Skeletal muscle satellite cell (primary cell): ENCODE measurements around the gene TNRC6B.
"Not testable (repeated sequence)": the region's sequence is repeated elsewhere in the genome, so short reads cannot be mapped to it uniquely, and the experiment has no call there.

Source experiments
- H3K27me3 ChIP-seq: 2 replicates; pipeline ENCODE4 v1.7.0; 2013; ENCODE audit warnings: low read length; ENCODE audit not compliant: control insufficient read depth, insufficient read depth
- H3K36me3 ChIP-seq: 2 replicates; pipeline ENCODE4 v1.7.0; 2013; ENCODE audit warnings: mild to moderate bottlenecking, control low read depth, low read length; ENCODE audit not compliant: insufficient read depth
- H3K4me1 ChIP-seq: 2 replicates; pipeline ENCODE4 v1.7.0; 2013; ENCODE audit warnings: low read length; ENCODE audit not compliant: control insufficient read depth, insufficient read depth
- H3K4me2 ChIP-seq: 2 replicates; pipeline ENCODE4 v1.7.0; 2013; ENCODE audit warnings: mild to moderate bottlenecking, low read length
- H3K4me3 ChIP-seq: 2 replicates; pipeline ENCODE4 v1.7.0; 2013; ENCODE audit warnings: low read length
- H3K9ac ChIP-seq: 2 replicates; pipeline ENCODE4 v1.7.0; 2013; ENCODE audit warnings: mild to moderate bottlenecking, low read depth, low read length, moderate library complexity
- H3K9me3 ChIP-seq: replicated peaks from 2 replicates; pipeline ENCODE4 v1.7.0; 2013; ENCODE audit warnings: mild to moderate bottlenecking, control low read depth, low read length

TNRC6B gene

DNA sequence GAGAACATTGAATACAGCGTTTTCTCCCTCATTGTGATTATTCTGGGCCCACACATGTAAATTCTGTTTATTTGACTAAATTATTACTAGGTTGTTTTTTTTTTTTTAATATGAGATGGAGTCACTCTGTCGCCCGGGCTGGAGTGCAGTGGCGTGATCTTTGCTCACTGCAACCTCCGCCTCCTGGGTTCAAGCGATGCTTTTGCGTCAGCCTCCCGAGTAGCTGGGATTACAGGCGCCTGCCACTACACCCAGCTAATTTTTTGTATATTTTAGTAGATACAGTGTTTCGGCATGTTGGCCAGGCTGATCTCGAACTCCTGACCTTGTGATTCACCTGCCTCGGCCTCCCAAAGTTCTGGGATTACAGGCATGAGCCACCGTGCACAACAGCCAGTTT is 5.9 kb downstream of the TNRC6B start:
- not testable (repeated sequence) for H3K4me3 ChIP-seq, H3K36me3 ChIP-seq, H3K9me3 ChIP-seq, H3K27me3 ChIP-seq
- peak overlapping the region; percentile 17 for H3K9ac ChIP-seq
- peak overlapping the region; percentile 56 for H3K4me2 ChIP-seq
- H3K4me1 ChIP-seq = peaks cover 36% of the 10 kb centered on the region

DNA sequence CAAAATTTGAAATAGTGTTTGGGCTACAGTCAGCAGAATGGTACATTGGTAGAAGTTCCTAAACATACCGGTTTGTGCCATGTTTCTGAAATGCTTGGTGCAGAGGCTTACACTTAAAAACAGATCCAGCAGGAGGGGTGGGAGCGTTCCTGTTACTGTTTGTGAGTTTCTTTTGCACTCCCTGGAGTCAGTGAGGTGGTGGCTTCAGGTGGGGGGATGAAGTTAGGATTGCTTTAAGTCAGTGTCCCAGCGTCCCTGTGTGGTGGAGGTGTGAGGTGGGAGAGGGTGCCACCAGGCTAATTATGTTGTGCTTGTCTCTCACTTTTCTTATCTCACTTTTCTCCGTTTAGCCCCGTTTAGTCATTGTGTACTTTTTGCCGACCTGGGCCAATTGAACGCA is 9.7 kb downstream of the TNRC6B start:
- H3K9ac ChIP-seq = no peak overlapping the region
- H3K4me3 ChIP-seq = no peak overlapping the region
- H3K36me3 ChIP-seq = no peaks in the 10 kb centered on the region
- H3K4me2 ChIP-seq = no peak overlapping the region
- peaks cover 29% of the 10 kb centered on the region for H3K4me1 ChIP-seq
- H3K27me3 ChIP-seq = no peaks in the 10 kb centered on the region
- H3K9me3 ChIP-seq = no peaks in the 10 kb centered on the region

DNA sequence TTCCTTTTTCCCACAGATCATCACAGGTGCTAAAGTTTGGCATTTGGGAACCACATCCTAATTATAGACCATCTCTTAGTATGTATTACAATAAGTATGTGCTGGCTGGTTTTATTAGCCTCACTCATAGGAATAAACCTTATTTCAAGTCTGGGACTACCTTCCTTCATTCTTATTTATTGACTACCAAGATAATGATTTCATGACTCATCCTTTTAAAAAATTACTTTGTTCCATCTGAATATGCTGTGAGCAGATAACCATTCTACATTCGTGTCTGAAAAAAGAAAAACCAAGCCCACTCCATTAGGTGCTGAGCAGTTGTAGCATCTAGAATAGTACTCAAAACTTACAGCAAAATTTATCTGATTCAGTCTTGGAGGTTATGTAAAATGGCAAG is 12.3 kb downstream of the TNRC6B start:
- H3K9ac ChIP-seq = no peak overlapping the region
- H3K4me2 ChIP-seq = no peak overlapping the region
- no peaks in the 10 kb centered on the region for H3K9me3 ChIP-seq
- H3K4me1 ChIP-seq = peaks cover 11% of the 10 kb centered on the region
- no peaks in the 10 kb centered on the region for H3K27me3 ChIP-seq
- no peaks in the 10 kb centered on the region for H3K36me3 ChIP-seq
- no peak overlapping the region for H3K4me3 ChIP-seq

DNA sequence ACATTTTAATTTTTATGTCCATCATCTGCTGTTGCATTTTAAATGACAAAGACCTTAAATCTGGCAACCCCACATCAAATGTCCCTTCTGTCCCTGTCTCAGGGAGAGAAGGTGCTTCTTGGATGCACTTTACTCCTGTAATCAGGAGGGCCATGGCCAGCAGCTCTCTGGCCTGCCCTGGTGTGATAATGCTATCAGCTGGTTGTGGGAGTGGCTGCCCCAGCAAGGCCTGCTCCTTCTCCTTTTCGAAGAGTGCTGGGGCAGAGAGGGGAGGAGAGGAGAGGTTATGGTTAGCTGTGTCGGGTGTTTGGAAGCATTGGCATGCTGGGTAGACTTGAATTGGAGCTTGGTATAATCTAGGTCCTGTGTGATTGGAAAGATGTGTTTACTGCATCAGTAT is 12.8 kb downstream of the TNRC6B start:
- Histone ChIP-seq H3K4me3 (no peak overlapping the region), H3K9ac (no peak overlapping the region), H3K27me3 (no peaks in the 10 kb centered on the region), H3K36me3 (no peaks in the 10 kb centered on the region), H3K4me1 (peaks cover 11% of the 10 kb centered on the region), H3K9me3 (no peaks in the 10 kb centered on the region), H3K4me2 (no peak overlapping the region)

GRCh38 chr22:40193429-40194421 is 16.0 kb downstream of the TNRC6B start:
- Histone ChIP-seq H3K9me3 (no peaks in the 10 kb centered on the region), H3K27me3 (no peaks in the 10 kb centered on the region), H3K4me2 (no peak overlapping the region), H3K4me1 (peaks cover 25% of the 10 kb centered on the region), H3K4me3 (no peak overlapping the region), H3K9ac (no peak overlapping the region), H3K36me3 (no peaks in the 10 kb centered on the region)

GRCh38 chr22:40194656-40195055 is 16.9 kb downstream of the TNRC6B start:
- H3K27me3 ChIP-seq = no peaks in the 10 kb centered on the region
- H3K9me3 ChIP-seq = no peaks in the 10 kb centered on the region
- no peak overlapping the region for H3K4me2 ChIP-seq
- H3K36me3 ChIP-seq = no peaks in the 10 kb centered on the region
- no peak overlapping the region for H3K9ac ChIP-seq
- no peak overlapping the region for H3K4me3 ChIP-seq
- peaks cover 23% of the 10 kb centered on the region for H3K4me1 ChIP-seq

GRCh38 chr22:40196628-40197360 is 19.1 kb downstream of the TNRC6B start:
- Histone ChIP-seq H3K4me1 (peaks cover 14% of the 10 kb centered on the region), H3K36me3 (no peaks in the 10 kb centered on the region), H3K9ac (peak overlapping the region; percentile 59), H3K27me3 (no peaks in the 10 kb centered on the region), H3K9me3 (no peaks in the 10 kb centered on the region), H3K4me3 (peak overlapping the region; percentile 40), H3K4me2 (peak overlapping the region; percentile 69)

GRCh38 chr22:40197421-40197820 is 19.7 kb downstream of the TNRC6B start:
- peaks cover 14% of the 10 kb centered on the region for H3K4me1 ChIP-seq

GRCh38 chr22:40198733-40199132 is 21.0 kb downstream of the TNRC6B start:
- peaks cover 27% of the 10 kb centered on the region for H3K4me1 ChIP-seq
- no peak overlapping the region for H3K9ac ChIP-seq
- no peak overlapping the region for H3K4me3 ChIP-seq
- H3K36me3 ChIP-seq = peaks cover 4% of the 10 kb centered on the region
- no peaks in the 10 kb centered on the region for H3K9me3 ChIP-seq
- H3K4me2 ChIP-seq = no peak overlapping the region
- no peaks in the 10 kb centered on the region for H3K27me3 ChIP-seq

More at GRCh38 chr22:40197421-40197820, 19.7 kb downstream of the TNRC6B start:
- H3K36me3 ChIP-seq, H3K27me3 ChIP-seq, H3K9ac ChIP-seq, H3K4me3 ChIP-seq, H3K4me2 ChIP-seq, H3K9me3 ChIP-seq: not testable (repeated sequence)

- Histone ChIP-seq H3K9me3 (no peaks in the 10 kb centered on the region), H3K9ac (no peak overlapping the region), H3K27me3 (no peaks in the 10 kb centered on the region), H3K4me1 (peaks cover 32% of the 10 kb centered on the region), H3K4me3 (no peak overlapping the region), H3K4me2 (no peak overlapping the region), H3K36me3 (peaks cover 4% of the 10 kb centered on the region)
Observed at GRCh38 chr22:40199223-40199622, 21.5 kb downstream of the TNRC6B start.

GRCh38 chr22:40199852-40200251 is 22.1 kb downstream of the TNRC6B start:
- Histone ChIP-seq H3K36me3 (peaks cover 4% of the 10 kb centered on the region), H3K4me1 (peaks cover 38% of the 10 kb centered on the region), H3K4me2 (no peak overlapping the region), H3K4me3 (no peak overlapping the region), H3K27me3 (no peaks in the 10 kb centered on the region), H3K9me3 (no peaks in the 10 kb centered on the region), H3K9ac (no peak overlapping the region)
